Fibroblast of mammary gland (primary cell): Measurements from ENCODE around the gene FAM174C.

ENCODE experiments used
- DNase-seq: peaks from one replicate; pipeline ENCODE4 v3.0.0-alpha.2; 2010; ENCODE audit warnings: low read depth
- H3K4me3 ChIP-seq: 2 replicates; pipeline ENCODE4 v1.5.1; 2011; ENCODE audit warnings: low read depth, mild to moderate bottlenecking, low read length, moderate library complexity; ENCODE audit not compliant: control insufficient read depth
- TF ChIP-seq, protein P1 (sequence below): conservative IDR thresholded peaks from 2 replicates; pipeline ENCODE4 v1.5.1; 2011; ENCODE audit warnings: low read depth, low read length, inconsistent platforms; ENCODE audit not compliant: control insufficient read depth, insufficient read depth

FAM174C gene

DNA sequence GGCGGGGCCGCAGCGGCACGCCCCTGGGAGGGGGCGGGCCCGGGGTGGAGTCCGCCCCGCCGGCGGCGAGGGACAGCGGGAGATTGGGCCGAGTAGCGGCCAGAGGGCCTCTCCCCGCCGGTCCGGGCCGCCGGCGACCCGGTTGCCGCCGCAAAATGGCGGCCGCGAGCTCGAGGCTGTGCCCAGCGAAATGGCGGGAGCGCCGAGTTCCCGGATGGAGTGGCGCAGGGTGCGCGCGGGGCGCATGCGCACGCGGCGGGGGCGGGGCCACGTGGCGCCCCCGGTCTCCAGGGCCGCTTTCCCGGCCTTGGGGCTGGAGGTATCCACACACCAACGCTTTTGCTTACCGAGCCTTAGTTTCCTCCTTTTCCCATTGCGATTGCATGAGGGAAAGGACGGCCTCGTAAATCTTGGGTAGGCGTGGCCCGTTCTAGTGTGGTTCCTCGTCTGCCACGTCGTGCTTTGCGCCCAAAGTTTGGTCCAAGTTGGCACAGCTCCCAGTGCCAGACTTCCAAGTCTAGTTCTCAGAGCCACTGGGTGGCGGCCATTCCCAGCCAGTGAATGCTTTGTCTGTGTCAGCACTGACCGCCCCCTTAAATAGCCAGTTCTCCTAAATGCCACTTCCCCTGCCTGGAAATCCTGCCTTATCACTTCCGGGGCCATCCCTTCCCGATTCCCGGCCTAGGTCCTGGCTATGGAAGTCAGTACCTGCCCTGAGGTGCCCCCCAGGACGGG lies 5.7 kb upstream of the FAM174C start:
- peak; percentile 95 for DNase-seq
- TF ChIP-seq, protein P1, sequence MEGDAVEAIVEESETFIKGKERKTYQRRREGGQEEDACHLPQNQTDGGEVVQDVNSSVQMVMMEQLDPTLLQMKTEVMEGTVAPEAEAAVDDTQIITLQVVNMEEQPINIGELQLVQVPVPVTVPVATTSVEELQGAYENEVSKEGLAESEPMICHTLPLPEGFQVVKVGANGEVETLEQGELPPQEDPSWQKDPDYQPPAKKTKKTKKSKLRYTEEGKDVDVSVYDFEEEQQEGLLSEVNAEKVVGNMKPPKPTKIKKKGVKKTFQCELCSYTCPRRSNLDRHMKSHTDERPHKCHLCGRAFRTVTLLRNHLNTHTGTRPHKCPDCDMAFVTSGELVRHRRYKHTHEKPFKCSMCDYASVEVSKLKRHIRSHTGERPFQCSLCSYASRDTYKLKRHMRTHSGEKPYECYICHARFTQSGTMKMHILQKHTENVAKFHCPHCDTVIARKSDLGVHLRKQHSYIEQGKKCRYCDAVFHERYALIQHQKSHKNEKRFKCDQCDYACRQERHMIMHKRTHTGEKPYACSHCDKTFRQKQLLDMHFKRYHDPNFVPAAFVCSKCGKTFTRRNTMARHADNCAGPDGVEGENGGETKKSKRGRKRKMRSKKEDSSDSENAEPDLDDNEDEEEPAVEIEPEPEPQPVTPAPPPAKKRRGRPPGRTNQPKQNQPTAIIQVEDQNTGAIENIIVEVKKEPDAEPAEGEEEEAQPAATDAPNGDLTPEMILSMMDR: no peak
- H3K4me3 ChIP-seq: peak overlapping the region; percentile 71

DNA sequence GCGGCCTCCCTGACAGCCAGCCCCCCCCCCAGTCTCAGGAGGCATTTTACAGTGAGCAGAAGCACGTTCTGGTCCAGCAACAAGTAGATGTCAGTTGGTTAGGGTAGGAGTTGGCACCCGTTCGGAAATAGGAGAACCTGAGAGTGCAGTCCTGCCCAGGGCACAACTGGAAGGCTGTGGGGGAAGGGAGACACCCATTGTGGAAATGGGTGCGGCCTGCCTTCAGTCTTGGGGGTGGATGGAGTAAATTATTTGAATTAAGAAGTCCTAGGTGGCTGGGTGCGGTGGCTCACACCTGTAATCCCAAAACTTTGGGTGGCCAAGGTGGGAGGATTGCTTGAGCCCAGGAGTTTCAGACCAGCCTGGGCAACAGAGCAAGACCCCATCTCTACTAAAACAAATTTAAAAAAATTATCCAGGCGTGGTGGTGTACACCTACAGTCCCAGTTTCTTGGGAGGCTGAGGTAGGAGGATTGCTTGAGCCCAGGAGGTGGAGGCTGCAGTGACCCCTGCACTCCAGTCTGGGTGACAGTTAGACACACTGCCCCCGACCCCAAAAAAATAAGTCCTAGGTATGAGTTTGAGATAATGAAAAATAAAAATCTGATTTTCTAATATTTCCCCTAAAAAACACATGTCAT lies 5.0 kb upstream of the FAM174C start:
- no peak for DNase-seq
- TF ChIP-seq, protein P1: no peak
- peak overlapping the region; percentile 71 for H3K4me3 ChIP-seq

DNA sequence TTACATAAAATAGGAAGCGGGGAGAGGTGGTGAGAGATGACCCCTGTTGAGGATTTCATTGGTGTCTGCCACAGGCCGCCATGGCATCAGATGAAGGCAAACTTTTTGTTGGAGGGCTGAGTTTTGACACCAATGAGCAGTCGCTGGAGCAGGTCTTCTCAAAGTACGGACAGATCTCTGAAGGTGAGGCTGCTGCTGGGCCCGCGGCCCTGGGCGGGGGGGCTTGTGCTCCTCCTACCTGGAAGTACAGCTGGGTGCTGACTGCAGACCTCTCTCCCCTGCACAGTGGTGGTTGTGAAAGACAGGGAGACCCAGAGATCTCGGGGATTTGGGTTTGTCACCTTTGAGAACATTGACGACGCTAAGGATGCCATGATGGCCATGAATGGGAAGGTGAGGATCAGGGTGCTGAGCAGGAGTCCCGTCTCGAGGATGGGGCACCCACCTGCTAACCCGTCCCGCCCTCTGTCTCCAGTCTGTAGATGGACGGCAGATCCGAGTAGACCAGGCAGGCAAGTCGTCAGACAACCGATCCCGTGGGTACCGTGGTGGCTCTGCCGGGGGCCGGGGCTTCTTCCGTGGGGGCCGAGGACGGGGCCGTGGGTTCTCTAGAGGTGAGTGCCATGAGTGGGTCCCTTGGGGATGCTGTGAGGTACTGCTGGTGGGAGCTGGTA lies 4.3 kb upstream of the FAM174C start:
- TF ChIP-seq, protein P1: no peak
- peak overlapping the region; percentile 71 for H3K4me3 ChIP-seq
- DNase-seq: no peak

DNA sequence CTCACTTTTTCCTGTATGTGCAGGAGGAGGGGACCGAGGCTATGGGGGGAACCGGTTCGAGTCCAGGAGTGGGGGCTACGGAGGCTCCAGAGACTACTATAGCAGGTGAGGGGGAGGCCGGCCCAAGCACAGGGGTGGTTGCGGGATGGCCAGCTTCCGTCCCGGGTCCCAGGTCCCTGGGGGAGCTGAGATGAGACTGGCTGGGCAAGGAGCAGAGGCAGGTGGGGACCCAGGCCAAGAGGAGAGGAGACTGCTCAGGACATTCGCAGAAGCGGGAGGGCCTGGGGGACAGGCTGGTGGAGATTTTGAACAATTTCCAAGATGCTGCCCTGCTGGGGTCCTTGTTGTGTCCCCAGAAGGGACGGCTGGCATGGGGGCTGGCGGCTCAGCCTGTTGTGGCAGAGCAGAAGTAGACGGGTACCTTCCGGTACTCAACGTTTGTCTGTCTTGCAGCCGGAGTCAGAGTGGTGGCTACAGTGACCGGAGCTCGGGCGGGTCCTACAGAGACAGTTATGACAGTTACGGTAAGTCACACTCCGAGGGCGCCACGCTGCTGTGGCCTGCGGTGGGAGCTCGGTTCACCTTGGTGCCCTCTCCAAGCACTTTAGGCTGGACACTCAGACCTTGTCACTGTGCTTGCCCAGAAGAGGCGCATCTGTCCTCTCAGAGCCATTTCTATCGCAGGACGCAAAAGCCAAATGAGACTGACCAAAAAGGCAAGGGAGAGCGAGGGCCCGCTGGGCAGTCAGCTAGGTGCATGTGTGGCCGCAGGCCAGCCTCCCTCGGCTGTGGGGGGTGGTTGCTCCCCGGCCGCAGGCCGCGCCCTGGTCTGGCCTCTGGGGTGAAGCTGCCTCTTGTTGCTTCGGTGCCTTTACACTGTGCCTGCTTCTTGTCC lies 3.6 kb upstream of the FAM174C start:
- TF ChIP-seq, protein P1: no peak
- peak overlapping the region; percentile 71 for H3K4me3 ChIP-seq
- DNase-seq: no peak

DNA sequence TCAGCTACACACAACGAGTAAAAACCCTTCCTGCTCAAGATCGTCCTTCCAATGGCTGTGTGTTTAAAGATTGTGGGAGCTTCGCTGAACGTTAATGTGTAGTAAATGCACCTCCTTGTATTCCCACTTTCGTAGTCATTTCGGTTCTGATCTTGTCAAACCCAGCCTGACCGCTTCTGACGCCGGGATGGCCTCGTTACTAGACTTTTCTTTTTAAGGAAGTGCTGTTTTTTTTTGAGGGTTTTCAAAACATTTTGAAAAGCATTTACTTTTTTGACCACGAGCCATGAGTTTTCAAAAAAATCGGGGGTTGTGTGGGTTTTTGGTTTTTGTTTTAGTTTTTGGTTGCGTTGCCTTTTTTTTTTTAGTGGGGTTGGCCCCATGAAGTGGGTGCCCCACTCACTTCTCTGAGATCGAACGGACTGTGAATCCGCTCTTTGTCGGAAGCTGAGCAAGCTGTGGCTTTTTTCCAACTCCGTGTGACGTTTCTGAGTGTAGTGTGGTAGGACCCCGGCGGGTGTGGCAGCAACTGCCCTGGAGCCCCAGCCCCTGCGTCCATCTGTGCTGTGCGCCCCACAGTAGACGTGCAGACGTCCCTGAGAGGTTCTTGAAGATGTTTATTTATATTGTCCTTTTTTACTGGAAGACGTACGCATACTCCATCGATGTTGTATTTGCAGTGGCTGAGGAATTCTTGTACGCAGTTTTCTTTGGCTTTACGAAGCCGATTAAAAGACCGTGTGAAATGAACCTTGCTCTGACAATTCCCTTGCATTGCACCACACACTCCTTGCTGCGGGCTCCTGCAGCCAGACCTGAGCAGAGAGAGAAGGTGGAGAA lies 2.7 kb upstream of the FAM174C start:
- no peak overlapping the region for H3K4me3 ChIP-seq
- TF ChIP-seq, protein P1: no peak
- DNase-seq: no peak
